ENCODE data around the gene RBM17.

The RBM17 gene

GRCh38 chr10:6145166-6145987 lies 56.5 kb downstream of the RBM17 start:
- TF ChIP-seq, protein P1, sequence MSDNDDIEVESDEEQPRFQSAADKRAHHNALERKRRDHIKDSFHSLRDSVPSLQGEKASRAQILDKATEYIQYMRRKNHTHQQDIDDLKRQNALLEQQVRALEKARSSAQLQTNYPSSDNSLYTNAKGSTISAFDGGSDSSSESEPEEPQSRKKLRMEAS (IDR thresholded peaks at IDR 0.05), result peak; percentile 88
- TF ChIP-seq CREB1 (IDR thresholded peaks at IDR 0.05; ENCODE audit: low read depth), result no peak
- TF ChIP-seq ZBTB7A (IDR thresholded peaks at IDR 0.05; ENCODE audit: low read depth), result peak; percentile 50

GRCh38 chr10:6146013-6146785 lies 57.4 kb downstream of the RBM17 start:
- no peak for TF ChIP-seq FOXM1 (IDR thresholded peaks at IDR 0.05; ENCODE audit: borderline replicate concordance, low read depth)
- TF ChIP-seq TEAD4 (IDR thresholded peaks at IDR 0.05), result no peak
- TF ChIP-seq, protein P1 (IDR thresholded peaks at IDR 0.05), result no peak
- TF ChIP-seq TAF1 (IDR thresholded peaks at IDR 0.05; ENCODE audit: low read depth), result no peak
- TF ChIP-seq ZBTB7A (IDR thresholded peaks at IDR 0.05; ENCODE audit: low read depth), result no peak
- TF ChIP-seq, protein P2, sequence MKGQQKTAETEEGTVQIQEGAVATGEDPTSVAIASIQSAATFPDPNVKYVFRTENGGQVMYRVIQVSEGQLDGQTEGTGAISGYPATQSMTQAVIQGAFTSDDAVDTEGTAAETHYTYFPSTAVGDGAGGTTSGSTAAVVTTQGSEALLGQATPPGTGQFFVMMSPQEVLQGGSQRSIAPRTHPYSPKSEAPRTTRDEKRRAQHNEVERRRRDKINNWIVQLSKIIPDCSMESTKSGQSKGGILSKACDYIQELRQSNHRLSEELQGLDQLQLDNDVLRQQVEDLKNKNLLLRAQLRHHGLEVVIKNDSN (IDR thresholded peaks at IDR 0.05), result no peak

GRCh38 chr10:6146921-6147320 lies 58.1 kb downstream of the RBM17 start:
- TF ChIP-seq, protein P3, sequence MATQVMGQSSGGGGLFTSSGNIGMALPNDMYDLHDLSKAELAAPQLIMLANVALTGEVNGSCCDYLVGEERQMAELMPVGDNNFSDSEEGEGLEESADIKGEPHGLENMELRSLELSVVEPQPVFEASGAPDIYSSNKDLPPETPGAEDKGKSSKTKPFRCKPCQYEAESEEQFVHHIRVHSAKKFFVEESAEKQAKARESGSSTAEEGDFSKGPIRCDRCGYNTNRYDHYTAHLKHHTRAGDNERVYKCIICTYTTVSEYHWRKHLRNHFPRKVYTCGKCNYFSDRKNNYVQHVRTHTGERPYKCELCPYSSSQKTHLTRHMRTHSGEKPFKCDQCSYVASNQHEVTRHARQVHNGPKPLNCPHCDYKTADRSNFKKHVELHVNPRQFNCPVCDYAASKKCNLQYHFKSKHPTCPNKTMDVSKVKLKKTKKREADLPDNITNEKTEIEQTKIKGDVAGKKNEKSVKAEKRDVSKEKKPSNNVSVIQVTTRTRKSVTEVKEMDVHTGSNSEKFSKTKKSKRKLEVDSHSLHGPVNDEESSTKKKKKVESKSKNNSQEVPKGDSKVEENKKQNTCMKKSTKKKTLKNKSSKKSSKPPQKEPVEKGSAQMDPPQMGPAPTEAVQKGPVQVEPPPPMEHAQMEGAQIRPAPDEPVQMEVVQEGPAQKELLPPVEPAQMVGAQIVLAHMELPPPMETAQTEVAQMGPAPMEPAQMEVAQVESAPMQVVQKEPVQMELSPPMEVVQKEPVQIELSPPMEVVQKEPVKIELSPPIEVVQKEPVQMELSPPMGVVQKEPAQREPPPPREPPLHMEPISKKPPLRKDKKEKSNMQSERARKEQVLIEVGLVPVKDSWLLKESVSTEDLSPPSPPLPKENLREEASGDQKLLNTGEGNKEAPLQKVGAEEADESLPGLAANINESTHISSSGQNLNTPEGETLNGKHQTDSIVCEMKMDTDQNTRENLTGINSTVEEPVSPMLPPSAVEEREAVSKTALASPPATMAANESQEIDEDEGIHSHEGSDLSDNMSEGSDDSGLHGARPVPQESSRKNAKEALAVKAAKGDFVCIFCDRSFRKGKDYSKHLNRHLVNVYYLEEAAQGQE (IDR thresholded peaks at IDR 0.05; ENCODE audit: low read depth), result no peak
- TF ChIP-seq, protein P2 (IDR thresholded peaks at IDR 0.05), result no peak
- TF ChIP-seq TCF12 (IDR thresholded peaks at IDR 0.05; ENCODE audit: low read depth), result no peak
- no peak for TF ChIP-seq CEBPB (IDR thresholded peaks at IDR 0.05)
- TF ChIP-seq, protein P1 (IDR thresholded peaks at IDR 0.05), result no peak
- no peak for TF ChIP-seq FOXM1 (IDR thresholded peaks at IDR 0.05; ENCODE audit: borderline replicate concordance, low read depth)
- no peak for TF ChIP-seq YY1 (IDR thresholded peaks at IDR 0.05; ENCODE audit: low read depth)

- TF ChIP-seq, protein P3 (IDR thresholded peaks at IDR 0.05; ENCODE audit: low read depth), result no peak
- TF ChIP-seq TCF12 (IDR thresholded peaks at IDR 0.05; ENCODE audit: low read depth) (no peak), CREB1 (IDR thresholded peaks at IDR 0.05; ENCODE audit: low read depth) (no peak), RAD21 (IDR thresholded peaks at IDR 0.05; ENCODE audit: low read depth) (no peak), NFIC (IDR thresholded peaks at IDR 0.05) (no peak), FOXM1 (IDR thresholded peaks at IDR 0.05; ENCODE audit: borderline replicate concordance, low read depth) (no peak), TAF1 (IDR thresholded peaks at IDR 0.05; ENCODE audit: low read depth) (no peak), EGR1 (IDR thresholded peaks at IDR 0.05) (no peak), ZBTB7A (IDR thresholded peaks at IDR 0.05; ENCODE audit: low read depth) (no peak), YY1 (IDR thresholded peaks at IDR 0.05; ENCODE audit: low read depth) (no peak), EP300 (IDR thresholded peaks at IDR 0.05; ENCODE audit: borderline replicate concordance) (no peak), TEAD4 (IDR thresholded peaks at IDR 0.05) (no peak), CEBPB (IDR thresholded peaks at IDR 0.05) (no peak)
- TF ChIP-seq, protein P1 (IDR thresholded peaks at IDR 0.05), result no peak
- TF ChIP-seq, protein P2 (IDR thresholded peaks at IDR 0.05), result no peak
Observed at GRCh38 chr10:6148251-6148701, 59.4 kb downstream of the RBM17 start.

DNA sequence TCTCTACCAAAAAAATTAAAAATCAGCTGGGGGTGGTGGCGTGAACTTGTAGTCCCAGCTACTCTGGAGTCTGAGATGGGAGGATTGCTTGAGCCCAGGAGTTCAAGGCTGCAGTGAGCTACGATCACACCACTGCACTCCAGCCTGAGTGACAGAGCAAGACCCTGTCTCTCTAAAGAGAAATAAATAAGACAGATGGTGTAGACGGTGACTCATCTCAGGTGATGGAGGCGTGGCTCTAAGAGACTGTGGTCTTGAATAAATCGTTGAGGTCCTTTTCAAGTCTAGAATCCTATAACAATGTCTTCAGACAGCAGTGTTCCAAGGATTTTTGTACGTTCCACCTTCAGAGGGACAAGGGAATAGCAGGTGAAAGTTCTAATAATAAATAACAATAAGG lies 60.1 kb downstream of the RBM17 start:
- TF ChIP-seq YY1 (IDR thresholded peaks at IDR 0.05; ENCODE audit: low read depth) (no peak), TAF1 (IDR thresholded peaks at IDR 0.05; ENCODE audit: low read depth) (no peak), EGR1 (IDR thresholded peaks at IDR 0.05) (no peak)
